ENCODE results near the gene SMPDL3A.

- no peak for TF ChIP-seq CTCF (conservative IDR thresholded peaks at IDR 0.05 in 1 of 2, IDR thresholded peaks at IDR 0.05 in 1 of 2; ENCODE audit: extremely low read depth in 1 of 2, insufficient read depth in 1 of 2, low read depth in 1 of 2, low read length in 2 of 2)
- no peak for TF ChIP-seq EZH2 (IDR thresholded peaks at IDR 0.05; ENCODE audit: borderline replicate concordance, low read length)
Measured at GRCh38 chr6:122772724-122773415, 16.2 kb upstream of the SMPDL3A start.

Data from mammary epithelial cell (primary cell).